ENCODE measurements around the gene AVP.

Gene AVP

DNA sequence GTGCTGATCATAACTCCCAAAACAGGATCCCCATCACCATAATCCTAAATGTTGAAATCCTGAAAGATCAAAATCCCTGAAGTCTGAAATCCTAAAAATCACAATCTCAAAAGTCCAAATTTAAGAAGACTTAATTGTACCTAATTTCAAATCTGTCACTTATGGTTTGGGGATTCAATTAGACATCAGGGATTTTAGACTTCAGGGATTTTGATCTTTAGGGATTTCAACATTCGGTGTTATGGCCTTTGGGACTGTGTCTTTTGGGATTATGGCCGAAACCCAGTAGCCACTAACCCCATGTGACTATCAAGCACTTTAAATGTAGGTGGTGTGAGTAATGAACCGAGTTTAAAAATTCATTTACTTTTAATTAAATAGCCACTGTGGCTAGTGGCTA is 21.7 kb upstream of the AVP start:
- no peak overlapping the region for H3K27ac ChIP-seq
- no peak for TF ChIP-seq ZFX (IDR thresholded peaks at IDR 0.05; ENCODE audit: borderline replicate concordance)
- TF ChIP-seq, protein P1, sequence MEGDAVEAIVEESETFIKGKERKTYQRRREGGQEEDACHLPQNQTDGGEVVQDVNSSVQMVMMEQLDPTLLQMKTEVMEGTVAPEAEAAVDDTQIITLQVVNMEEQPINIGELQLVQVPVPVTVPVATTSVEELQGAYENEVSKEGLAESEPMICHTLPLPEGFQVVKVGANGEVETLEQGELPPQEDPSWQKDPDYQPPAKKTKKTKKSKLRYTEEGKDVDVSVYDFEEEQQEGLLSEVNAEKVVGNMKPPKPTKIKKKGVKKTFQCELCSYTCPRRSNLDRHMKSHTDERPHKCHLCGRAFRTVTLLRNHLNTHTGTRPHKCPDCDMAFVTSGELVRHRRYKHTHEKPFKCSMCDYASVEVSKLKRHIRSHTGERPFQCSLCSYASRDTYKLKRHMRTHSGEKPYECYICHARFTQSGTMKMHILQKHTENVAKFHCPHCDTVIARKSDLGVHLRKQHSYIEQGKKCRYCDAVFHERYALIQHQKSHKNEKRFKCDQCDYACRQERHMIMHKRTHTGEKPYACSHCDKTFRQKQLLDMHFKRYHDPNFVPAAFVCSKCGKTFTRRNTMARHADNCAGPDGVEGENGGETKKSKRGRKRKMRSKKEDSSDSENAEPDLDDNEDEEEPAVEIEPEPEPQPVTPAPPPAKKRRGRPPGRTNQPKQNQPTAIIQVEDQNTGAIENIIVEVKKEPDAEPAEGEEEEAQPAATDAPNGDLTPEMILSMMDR (IDR thresholded peaks at IDR 0.05): no peak

DNA sequence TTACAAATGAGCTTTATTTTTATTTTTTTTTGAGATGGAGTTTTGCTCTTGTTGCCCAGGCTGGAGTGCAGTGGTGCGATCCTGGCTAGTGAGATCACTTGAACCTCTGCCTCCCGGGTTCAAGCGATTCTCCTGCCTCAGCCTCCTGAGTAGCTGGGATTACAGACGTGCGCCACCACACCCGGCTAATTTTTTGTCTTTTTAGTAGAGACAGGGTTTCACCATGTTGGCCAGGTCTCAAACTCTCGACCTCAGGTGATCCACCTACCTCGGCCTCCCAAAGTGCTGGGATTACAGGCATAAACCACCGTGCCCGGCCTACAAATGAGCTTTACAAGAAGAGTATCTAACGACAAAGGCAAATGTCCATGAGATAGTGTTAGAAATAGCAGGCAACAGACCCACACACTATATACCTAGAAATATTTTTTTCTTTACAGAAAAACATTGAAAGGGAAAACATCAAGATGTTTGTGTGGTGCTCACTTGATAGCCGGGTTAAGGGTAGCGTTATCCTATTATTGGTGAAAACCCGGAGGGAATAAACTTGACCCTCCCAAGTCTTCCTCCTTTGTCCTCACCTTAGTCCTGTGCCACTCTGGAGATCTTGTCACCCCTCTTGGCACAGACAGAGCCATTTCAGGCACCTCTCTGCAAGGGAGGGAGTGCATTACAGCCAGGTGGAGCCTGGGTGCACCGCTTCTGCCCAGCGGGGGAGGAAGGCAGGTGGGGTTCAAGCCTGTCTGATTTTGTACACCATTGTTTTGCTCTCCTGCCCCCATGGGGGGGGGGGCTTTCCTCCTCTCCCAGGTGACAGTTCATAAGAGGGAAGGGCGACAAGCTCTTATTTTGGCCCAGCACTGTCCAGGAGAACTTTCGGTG is 21.0 kb upstream of the AVP start:
- H3K27ac ChIP-seq: no peak overlapping the region
- TF ChIP-seq ZFX (IDR thresholded peaks at IDR 0.05; ENCODE audit: borderline replicate concordance): no peak
- TF ChIP-seq, protein P1 (IDR thresholded peaks at IDR 0.05): 0 out of 2 replicates have a peak, but pooled peaks have one; percentile 21

DNA sequence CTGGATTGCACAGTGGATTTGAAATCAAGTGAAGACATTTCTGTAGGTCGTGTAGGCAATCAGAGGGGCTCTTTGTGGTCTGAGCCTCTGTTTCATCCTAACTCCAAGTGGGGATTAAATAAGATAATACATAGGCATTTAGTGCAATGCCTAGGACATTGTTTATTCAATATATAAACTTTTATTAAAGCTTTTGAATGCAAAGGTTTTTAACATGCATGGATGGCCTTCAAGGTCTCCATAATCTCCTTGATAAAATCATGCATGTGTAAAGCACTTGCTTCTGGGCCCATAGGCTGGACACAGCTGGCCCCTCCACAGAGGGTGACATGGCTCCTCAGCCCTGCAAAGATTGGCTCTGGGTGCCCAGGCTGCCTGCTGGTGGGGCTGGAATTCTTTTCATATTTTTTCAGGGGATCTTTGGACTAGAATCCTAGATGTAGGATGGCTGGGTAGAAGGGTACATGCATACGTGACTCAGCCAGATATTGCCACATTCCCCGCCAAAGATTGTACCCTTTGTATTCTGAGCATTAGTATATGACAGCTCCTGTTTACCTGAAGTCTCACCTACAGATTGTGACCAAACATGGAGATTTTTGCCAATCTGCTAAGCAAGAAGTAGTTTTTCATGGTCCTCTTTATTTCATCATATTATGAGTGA is 19.0 kb upstream of the AVP start:
- TF ChIP-seq, protein P1 (IDR thresholded peaks at IDR 0.05): no peak
- no peak for TF ChIP-seq ZFX (IDR thresholded peaks at IDR 0.05; ENCODE audit: borderline replicate concordance)

DNA sequence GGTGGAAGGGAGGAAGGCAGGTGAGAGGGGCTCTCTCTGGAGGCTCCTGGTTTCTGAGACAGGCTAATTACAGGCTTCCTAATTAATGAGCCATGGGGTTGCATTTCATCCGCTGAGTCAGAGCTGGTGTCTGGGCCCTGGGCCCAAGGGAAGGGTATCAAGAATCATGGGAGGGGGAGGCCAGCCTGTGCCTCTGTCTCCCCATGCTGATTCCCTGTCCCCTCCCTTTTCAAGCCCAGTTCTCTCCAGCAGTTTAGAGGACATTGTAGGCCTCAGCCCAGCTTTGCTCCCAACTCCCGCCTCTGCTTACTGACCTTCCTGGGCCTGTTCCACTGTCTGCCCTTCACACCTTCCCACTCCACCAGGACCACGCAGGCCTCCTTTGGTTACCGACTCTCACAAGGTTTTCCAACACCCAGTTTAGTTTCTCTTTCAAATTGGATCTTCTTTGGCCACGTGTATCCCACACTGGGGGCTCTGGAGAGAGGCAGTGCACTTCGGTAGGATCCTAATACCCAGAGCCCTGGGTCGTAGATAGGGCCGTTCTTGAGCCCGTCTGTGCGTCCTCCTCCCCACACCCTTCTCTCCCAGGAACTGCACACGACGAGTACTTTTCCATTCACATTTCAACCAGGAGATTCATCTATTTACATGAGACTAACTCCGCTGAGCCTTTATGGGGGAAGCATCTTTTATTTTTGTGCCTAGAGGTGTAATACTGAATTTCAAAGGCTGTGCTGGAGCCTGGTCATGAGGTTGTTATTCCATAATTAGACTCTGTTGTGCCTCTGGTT is 18.2 kb upstream of the AVP start:
- TF ChIP-seq, protein P1 (IDR thresholded peaks at IDR 0.05): no peak
- TF ChIP-seq ZFX (IDR thresholded peaks at IDR 0.05; ENCODE audit: borderline replicate concordance): no peak
- no peak overlapping the region for H3K27ac ChIP-seq

More for the DNA sequence above, 19.0 kb upstream of the AVP start:
- no peak overlapping the region for H3K27ac ChIP-seq

DNA sequence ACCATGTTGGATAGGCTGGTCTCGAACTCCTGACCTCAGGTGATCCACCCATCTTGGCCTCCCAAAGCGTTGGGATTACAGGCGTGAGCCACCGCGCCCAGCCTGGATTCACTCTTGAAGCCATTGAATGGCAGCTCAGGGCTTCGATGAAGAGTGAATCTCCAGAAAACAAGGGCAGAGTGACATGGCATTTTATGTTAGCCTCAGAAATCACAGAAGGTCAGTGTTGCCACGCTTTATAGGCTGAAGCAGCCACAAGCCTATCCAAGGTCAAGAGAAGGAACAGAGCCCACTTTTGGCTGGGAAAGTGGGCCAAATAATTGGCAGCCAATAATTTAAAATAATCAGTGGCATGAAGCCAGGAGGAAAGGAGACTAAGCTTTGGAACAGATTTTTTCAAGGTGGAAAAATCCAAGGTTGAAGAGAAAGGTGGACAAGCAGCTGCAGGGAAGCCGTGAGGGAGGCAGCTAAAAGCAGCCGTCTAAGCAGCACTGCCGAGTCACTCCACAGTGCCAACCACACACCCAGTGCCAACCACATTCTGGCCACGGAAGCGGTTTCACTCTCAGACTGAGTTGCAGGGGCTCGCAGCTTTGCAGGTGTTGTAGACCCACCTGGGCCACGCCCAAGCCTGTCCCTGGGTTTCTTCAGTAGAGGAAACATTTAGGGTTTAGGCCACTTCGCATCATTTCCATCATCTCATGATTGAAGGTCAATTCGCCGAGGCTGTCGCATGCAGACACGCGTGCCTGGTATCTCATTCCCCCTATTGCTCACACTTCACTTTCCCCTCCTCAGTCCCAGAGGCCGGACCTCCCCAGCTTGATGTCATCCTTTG is 17.4 kb upstream of the AVP start:
- H3K27ac ChIP-seq: no peak overlapping the region
- TF ChIP-seq, protein P1 (IDR thresholded peaks at IDR 0.05): no peak
- TF ChIP-seq ZFX (IDR thresholded peaks at IDR 0.05; ENCODE audit: borderline replicate concordance): no peak

DNA sequence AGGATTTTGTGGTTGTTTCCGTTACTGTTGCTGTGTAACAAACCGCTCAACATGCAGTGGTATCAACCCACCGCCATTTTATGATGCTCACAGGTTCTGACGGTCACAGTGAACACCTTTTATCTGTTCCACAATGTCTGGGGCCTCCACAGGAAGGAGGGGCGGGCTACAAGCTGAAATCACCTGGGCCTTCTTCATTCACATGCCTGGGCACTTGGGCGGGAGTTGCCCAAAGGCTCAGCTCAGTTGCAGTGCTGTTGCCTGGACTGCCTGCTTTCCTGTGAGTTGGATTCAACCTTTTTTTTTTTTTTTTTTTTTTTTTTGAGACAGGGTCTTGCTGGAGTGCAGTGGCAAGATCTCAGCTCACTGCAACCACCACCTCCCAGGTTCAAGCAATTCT is 16.7 kb upstream of the AVP start:
- no peak overlapping the region for H3K27ac ChIP-seq
- TF ChIP-seq, protein P1 (IDR thresholded peaks at IDR 0.05): no peak
- TF ChIP-seq ZFX (IDR thresholded peaks at IDR 0.05; ENCODE audit: borderline replicate concordance): no peak

All from 22Rv1 (cell line).